Endothelial cell of umbilical vein (primary cell): ENCODE data around the gene ERAP2. TPM values are rescaled to one million over a fixed set of nuclear protein-coding genes. Genes with fewer than 3 reads are reported as not detected.

ENCODE experiments used
- BruUV-seq: library from RNA; stranded (reverse); fragments of 400-500 nt; replicated peaks from 2 replicates; lab custom pipeline; 2021; lab: Mats Ljungman, UMichigan
- CTCF ChIA-PET: fragments of 300-600, 350-600 bp; sonication (Branson Sonifier 250); formaldehyde crosslinking; loops from one replicate; lab custom pipeline; 2021; ENCODE audit warnings: antibody characterized with exemption, inconsistent platforms; lab: Charles Lee
- POLR2A ChIA-PET: fragments of 300-600, 350-600 bp; sonication (Branson Sonifier 250); formaldehyde crosslinking; loops from one replicate; lab custom pipeline; 2021; ENCODE audit warnings: antibody characterized with exemption, inconsistent platforms; lab: Charles Lee
- DNase-seq: peaks from one replicate; pipeline ENCODE4 v3.0.0-alpha.2; 2011; ENCODE audit warnings: low read depth, low spot score
- FAIRE-seq: peaks from 2 replicates; lab custom pipeline; 2011; peaks lifted over from hg19 to GRCh38; lab: Jason Lieb, UNC
- H2AFZ ChIP-seq: 2 replicates; pipeline ENCODE4 v1.6.0; 2012; ENCODE audit warnings: low read depth, low read length, control low read depth, inconsistent platforms
- H3K27ac ChIP-seq: 2 replicates; pipeline ENCODE4 v1.5.1; 2011; ENCODE audit warnings: low read depth, mild to moderate bottlenecking, control low read depth, low read length, moderate library complexity; ENCODE audit not compliant: insufficient read depth
- H3K27me3 ChIP-seq, 2 experiments: 2 replicates each; pipeline versions ENCODE4 v1.6.0 to v1.6.1; 2011; ENCODE audit warnings: low read length in 2 of 2, mixed read lengths in 1 of 2; ENCODE audit not compliant: control insufficient read depth in 2 of 2, insufficient read depth in 2 of 2
- H3K36me3 ChIP-seq, 2 experiments: 2 replicates in 1 of 2; 3 replicates in 1 of 2; pipeline ENCODE4 v1.5.1; 2011; ENCODE audit warnings: low read length in 2 of 2, mild to moderate bottlenecking in 1 of 2, moderate library complexity in 1 of 2; ENCODE audit not compliant: control insufficient read depth in 2 of 2, insufficient read depth in 2 of 2; ENCODE audit errors: extremely low read depth in 1 of 2
- H3K4me1 ChIP-seq: 3 replicates; pipeline ENCODE4 v1.5.1; 2011; ENCODE audit warnings: mild to moderate bottlenecking, low read length; ENCODE audit not compliant: control insufficient read depth, insufficient read depth; ENCODE audit errors: extremely low read depth
- H3K4me2 ChIP-seq: 2 replicates; pipeline ENCODE4 v1.6.1; 2011; ENCODE audit warnings: low read length, control low read depth, mixed read lengths; ENCODE audit not compliant: insufficient read depth
- H3K4me3 ChIP-seq, 3 experiments: fragments of 200-600 bp in 1 of 3; sonication (generic), shearing (Covaris generic) in 1 of 3; replicated peaks in 1 of 3; 2 replicates each; pipeline ENCODE4 v1.5.1; 2011 to 2016; ENCODE audit warnings: control low read depth in 3 of 3, low read length in 3 of 3, mild to moderate bottlenecking in 2 of 3, inconsistent platforms in 1 of 3, low read depth in 1 of 3, moderate library complexity in 1 of 3; ENCODE audit not compliant: insufficient read depth in 1 of 3
- H3K79me2 ChIP-seq: 2 replicates; pipeline ENCODE4 v1.6.0; 2012; ENCODE audit warnings: low read length, inconsistent platforms; ENCODE audit not compliant: control insufficient read depth, insufficient read depth
- H3K9ac ChIP-seq: replicated peaks from 2 replicates; pipeline ENCODE3; 2011; ENCODE audit warnings: low read length, control low read depth; ENCODE audit not compliant: insufficient read depth; ENCODE audit errors: extremely low read depth
- H3K9me1 ChIP-seq: replicated peaks from 3 replicates; pipeline ENCODE4 v1.6.0; 2011; ENCODE audit warnings: mild to moderate bottlenecking, low read length; ENCODE audit not compliant: control insufficient read depth, insufficient read depth; ENCODE audit errors: extremely low read depth
- H3K9me3 ChIP-seq: replicated peaks from 2 replicates; pipeline ENCODE4 v1.5.1; 2012; ENCODE audit warnings: low read length, inconsistent platforms; ENCODE audit not compliant: control insufficient read depth, insufficient read depth
- H4K20me1 ChIP-seq: replicated peaks from 2 replicates; pipeline ENCODE3; 2011; ENCODE audit warnings: mild to moderate bottlenecking, low read length; ENCODE audit not compliant: control insufficient read depth, insufficient read depth; ENCODE audit errors: extremely low read depth
- CTCF ChIP-seq, 2 donors: IDR thresholded peaks; 1 replicate in 1 of 2; 2 replicates in 1 of 2; pipeline ENCODE4 v1.5.1; 2011; ENCODE audit warnings: low read length in 2 of 2, mild to moderate bottlenecking in 2 of 2, moderate library complexity in 2 of 2, control low read depth in 1 of 2, inconsistent platforms in 1 of 2, low read depth in 1 of 2; ENCODE audit not compliant: insufficient read depth in 1 of 2; ENCODE audit errors: extremely low read depth in 1 of 2
- EZH2 ChIP-seq: IDR thresholded peaks from 2 replicates; pipeline ENCODE4 v1.6.1; 2012; ENCODE audit warnings: borderline replicate concordance, low read depth, mild to moderate bottlenecking, moderate library complexity, low read length, inconsistent platforms; ENCODE audit not compliant: severe bottlenecking
- FOS ChIP-seq: IDR thresholded peaks from 2 replicates; pipeline ENCODE4 v1.6.1; 2011; ENCODE audit warnings: mild to moderate bottlenecking, low read length, moderate library complexity, borderline replicate concordance; ENCODE audit not compliant: insufficient read depth
- GATA2 ChIP-seq: IDR thresholded peaks from 2 replicates; pipeline ENCODE4 v1.7.0; 2011; ENCODE audit warnings: low read depth, mild to moderate bottlenecking, moderate library complexity, mixed read lengths, low read length; ENCODE audit not compliant: insufficient read length, insufficient read depth
- JUN ChIP-seq: IDR thresholded peaks from 2 replicates; pipeline ENCODE4 v1.6.1; 2011; ENCODE audit warnings: borderline replicate concordance, low read depth; ENCODE audit not compliant: insufficient read length, insufficient read depth
- MAX ChIP-seq: IDR thresholded peaks from 2 replicates; pipeline ENCODE4 v1.6.1; 2011; ENCODE audit not compliant: insufficient read depth, insufficient read length
- MYC ChIP-seq: IDR thresholded peaks from one replicate; pipeline ENCODE4 v1.6.1; 2011; ENCODE audit warnings: mild to moderate bottlenecking, low read depth, low read length
- POLR2A ChIP-seq: IDR thresholded peaks from 2 replicates; pipeline ENCODE4 v1.6.1; 2012; ENCODE audit warnings: low read depth, mild to moderate bottlenecking, control low read depth, low read length
- POLR2AphosphoS5 ChIP-seq: IDR thresholded peaks from 2 replicates; pipeline ENCODE4 v1.6.1; 2012; ENCODE audit warnings: low read depth, mild to moderate bottlenecking, control low read depth, low read length, moderate library complexity; ENCODE audit not compliant: insufficient read depth
- dilution Hi-C: fragments of 300-500 bp; cut with MboI; formaldehyde crosslinking; loops from one replicate; pipeline ENCODE4 v1.15.0; 2019; ENCODE audit warnings: low sequenced_read_pairs; ENCODE audit not compliant: extremely low pct_ligation_motif_present
- intact Hi-C: fragments of 100-400 bp; cut with micrococcal nuclease; formaldehyde crosslinking; loops from one replicate; pipeline ENCODE4 v1.10.0; 2022
- polyA plus RNA-seq, 4 experiments: library from polyadenylated mRNA; depleted of rRNA in 3 of 4; stranded (reverse) in 3 of 4; unstranded in 1 of 4; fragments of >200 nt; gene quantifications; 2 replicates each; pipeline versions ENCODE4 v1.2.1 to v1.2.3, GENCODE V29; 2011 to 2012; ENCODE audit warnings: missing spikeins in 1 of 4
- total RNA-seq: library from RNA; stranded (reverse); gene quantifications from 2 replicates; pipeline ENCODE4 v1.2.3, GENCODE V29; 2021

ERAP2 gene
- total and polyA plus RNA-seq, 2 donors (not counting 3 experiments of a cell fraction or from before 2014, with no cell fraction given), result 3.1 to 10.0 TPM

GRCh38 chr5:96863949-96864584, 12.2 kb upstream of the ERAP2 start:
- peak; percentile 64 for FAIRE-seq
- no peak for DNase-seq
- no peak overlapping the region for H3K9ac ChIP-seq
- BruUV-seq, result no TSS peak
- H3K9me3 ChIP-seq, result no peaks in the 10 kb centered on the region
- H3K9me1 ChIP-seq, result no peaks in the 10 kb centered on the region
- H4K20me1 ChIP-seq, result no peaks in the 10 kb centered on the region
- no peaks in the 10 kb centered on the region for H3K27me3 ChIP-seq
- intact Hi-C loops (no loop called here), dilution Hi-C loops (no loop called here)
- H3K4me3 ChIP-seq, result no peak overlapping the region
- no peaks in the 10 kb centered on the region for H3K4me1 ChIP-seq
- H3K36me3 ChIP-seq, result no peaks in the 10 kb centered on the region
- POLR2A ChIA-PET, result no interaction called here
- H2AFZ ChIP-seq, result no peak overlapping the region
- no peaks in the 10 kb centered on the region for H3K79me2 ChIP-seq
- H3K4me2 ChIP-seq, result no peak overlapping the region
- TF ChIP-seq EZH2 (no peak), GATA2 (no peak), CTCF (IDR thresholded peaks at IDR 0.05; ENCODE audit: extremely low read depth in 1 of 2, insufficient read depth in 1 of 2, low read depth in 1 of 2, low read length in 2 of 2) (no peak), MYC (no peak), POLR2A (no peak), JUN (no peak), FOS (no peak), POLR2AphosphoS5 (no peak), MAX (no peak)
- no peak overlapping the region for H3K27ac ChIP-seq
- CTCF ChIA-PET, result interaction anchor here (1.0 to 1.2 kb wide), 2 partner anchors 9 to 18 kb away, joined by 3 read pairs; no protein-coding TSS in a partner anchor
